IMR-90 (cell line): ENCODE data around the gene TM4SF1.

ENCODE experiments used
- BHLHE40 ChIP-seq: fragments of 150-350 bp; IDR thresholded peaks from 2 replicates; pipeline ENCODE4 v1.6.1; 2016; ENCODE audit warnings: mild to moderate bottlenecking, low read depth, low read length
- CEBPB ChIP-seq: IDR thresholded peaks from 2 replicates; pipeline ENCODE4 v1.6.1; 2012; ENCODE audit warnings: low read depth, low read length, improper control_type of control experiment
- CHD1 ChIP-seq: IDR thresholded peaks from 2 replicates; pipeline ENCODE4 v1.6.1; 2012; ENCODE audit warnings: low read depth, low read length, improper control_type of control experiment
- FOS ChIP-seq: fragments of 150-350 bp; IDR thresholded peaks from 2 replicates; pipeline ENCODE4 v1.6.1; 2016; ENCODE audit warnings: low read depth, low read length
- MAFK ChIP-seq: IDR thresholded peaks from 2 replicates; pipeline ENCODE4 v1.6.1; 2012; ENCODE audit warnings: low read depth, low read length, improper control_type of control experiment
- MAZ ChIP-seq: IDR thresholded peaks from 2 replicates; pipeline ENCODE4 v1.6.1; 2012; ENCODE audit warnings: low read depth, mild to moderate bottlenecking, low read length, improper control_type of control experiment, moderate library complexity, borderline replicate concordance
- MXI1 ChIP-seq: IDR thresholded peaks from 2 replicates; pipeline ENCODE4 v1.6.1; 2012; ENCODE audit warnings: low read depth, mild to moderate bottlenecking, low read length, moderate library complexity, borderline replicate concordance
- POLR2A ChIP-seq: IDR thresholded peaks from 2 replicates; pipeline ENCODE4 v1.6.1; 2012; ENCODE audit warnings: mild to moderate bottlenecking, low read depth, low read length
- RAD21 ChIP-seq: IDR thresholded peaks from 2 replicates; pipeline ENCODE4 v1.6.1; 2012; ENCODE audit warnings: low read length, improper control_type of control experiment
- RFX5 ChIP-seq: IDR thresholded peaks from 2 replicates; pipeline ENCODE4 v1.8.0; 2012; ENCODE audit warnings: low read depth, mild to moderate bottlenecking, low read length, moderate library complexity
- SMC3 ChIP-seq: fragments of 150-350 bp; IDR thresholded peaks from 2 replicates; pipeline ENCODE4 v1.6.1; 2016; ENCODE audit warnings: low read depth, mild to moderate bottlenecking, antibody characterized with exemption, low read length, moderate library complexity
- TF ChIP-seq, protein P1 (sequence below): conservative IDR thresholded peaks from 2 replicates; pipeline ENCODE4 v1.5.1; 2012; ENCODE audit warnings: mild to moderate bottlenecking, low read depth, low read length, improper control_type of control experiment
- TF ChIP-seq, protein P2 (sequence below): fragments of 150-350 bp; IDR thresholded peaks from 2 replicates; pipeline ENCODE4 v1.6.1; 2016; ENCODE audit warnings: low read depth, mild to moderate bottlenecking, low read length, moderate library complexity, borderline replicate concordance
- TF ChIP-seq, protein P3 (sequence below): fragments of 150-350 bp; IDR thresholded peaks from 2 replicates; pipeline ENCODE4 v1.6.1; 2017; ENCODE audit warnings: mild to moderate bottlenecking, antibody characterized with exemption, low read length, low read depth

DNA sequence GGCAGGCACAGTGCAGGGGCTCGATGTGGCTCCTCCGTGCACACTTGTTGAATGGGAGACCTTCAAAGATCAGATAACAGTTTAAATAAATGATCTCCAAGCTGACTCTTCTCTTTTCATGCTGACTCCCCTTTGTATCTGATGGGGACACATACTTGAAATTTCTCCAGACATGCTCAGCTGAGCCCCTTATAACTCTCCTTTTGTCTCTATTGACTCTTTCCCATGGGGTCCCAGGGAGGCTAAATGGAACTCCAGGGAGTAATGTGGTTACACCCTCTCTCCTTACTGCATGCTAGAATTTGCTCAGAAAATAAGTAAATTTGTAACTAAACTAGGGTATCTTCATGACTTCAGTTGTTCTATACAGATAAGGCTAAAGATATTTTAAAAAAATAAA lies 48.9 kb upstream of the TM4SF1 start:
- TF ChIP-seq, protein P1, sequence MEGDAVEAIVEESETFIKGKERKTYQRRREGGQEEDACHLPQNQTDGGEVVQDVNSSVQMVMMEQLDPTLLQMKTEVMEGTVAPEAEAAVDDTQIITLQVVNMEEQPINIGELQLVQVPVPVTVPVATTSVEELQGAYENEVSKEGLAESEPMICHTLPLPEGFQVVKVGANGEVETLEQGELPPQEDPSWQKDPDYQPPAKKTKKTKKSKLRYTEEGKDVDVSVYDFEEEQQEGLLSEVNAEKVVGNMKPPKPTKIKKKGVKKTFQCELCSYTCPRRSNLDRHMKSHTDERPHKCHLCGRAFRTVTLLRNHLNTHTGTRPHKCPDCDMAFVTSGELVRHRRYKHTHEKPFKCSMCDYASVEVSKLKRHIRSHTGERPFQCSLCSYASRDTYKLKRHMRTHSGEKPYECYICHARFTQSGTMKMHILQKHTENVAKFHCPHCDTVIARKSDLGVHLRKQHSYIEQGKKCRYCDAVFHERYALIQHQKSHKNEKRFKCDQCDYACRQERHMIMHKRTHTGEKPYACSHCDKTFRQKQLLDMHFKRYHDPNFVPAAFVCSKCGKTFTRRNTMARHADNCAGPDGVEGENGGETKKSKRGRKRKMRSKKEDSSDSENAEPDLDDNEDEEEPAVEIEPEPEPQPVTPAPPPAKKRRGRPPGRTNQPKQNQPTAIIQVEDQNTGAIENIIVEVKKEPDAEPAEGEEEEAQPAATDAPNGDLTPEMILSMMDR = no peak
- TF ChIP-seq MXI1 (no peak), CEBPB (no peak), MAFK (no peak), CHD1 (no peak), POLR2A (no peak), RAD21 (no peak), SMC3 (no peak), BHLHE40 (no peak), RFX5 (no peak), FOS (no peak), MAZ (no peak)
- TF ChIP-seq, protein P2, sequence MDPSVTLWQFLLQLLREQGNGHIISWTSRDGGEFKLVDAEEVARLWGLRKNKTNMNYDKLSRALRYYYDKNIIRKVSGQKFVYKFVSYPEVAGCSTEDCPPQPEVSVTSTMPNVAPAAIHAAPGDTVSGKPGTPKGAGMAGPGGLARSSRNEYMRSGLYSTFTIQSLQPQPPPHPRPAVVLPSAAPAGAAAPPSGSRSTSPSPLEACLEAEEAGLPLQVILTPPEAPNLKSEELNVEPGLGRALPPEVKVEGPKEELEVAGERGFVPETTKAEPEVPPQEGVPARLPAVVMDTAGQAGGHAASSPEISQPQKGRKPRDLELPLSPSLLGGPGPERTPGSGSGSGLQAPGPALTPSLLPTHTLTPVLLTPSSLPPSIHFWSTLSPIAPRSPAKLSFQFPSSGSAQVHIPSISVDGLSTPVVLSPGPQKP = no peak
- TF ChIP-seq, protein P3, sequence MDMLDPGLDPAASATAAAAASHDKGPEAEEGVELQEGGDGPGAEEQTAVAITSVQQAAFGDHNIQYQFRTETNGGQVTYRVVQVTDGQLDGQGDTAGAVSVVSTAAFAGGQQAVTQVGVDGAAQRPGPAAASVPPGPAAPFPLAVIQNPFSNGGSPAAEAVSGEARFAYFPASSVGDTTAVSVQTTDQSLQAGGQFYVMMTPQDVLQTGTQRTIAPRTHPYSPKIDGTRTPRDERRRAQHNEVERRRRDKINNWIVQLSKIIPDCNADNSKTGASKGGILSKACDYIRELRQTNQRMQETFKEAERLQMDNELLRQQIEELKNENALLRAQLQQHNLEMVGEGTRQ = no peak
